ENCODE data around the gene DEXI. TPM values are rescaled to one million over a fixed set of nuclear protein-coding genes. Genes with fewer than 3 reads are reported as not detected.

DEXI gene
- total and polyA plus RNA-seq, 10 donors = 14.9 to 81.5 (median 33.5) TPM

- Histone ChIP-seq H3K4me1 (peaks cover 6 to 27% (median 14%) of the 10 kb centered on the region in 6 donors), H3K36me3 (peaks cover 0 to 100% (median 52%) of the 10 kb centered on the region in 6 donors), H3K27ac (no peak overlapping the region), H3K27me3 (replicated peaks in 1 of 7) (no peaks in the 10 kb centered on the region), H3K9me3 (no peaks in the 10 kb centered on the region), H3K4me3 (no peak overlapping the region)
- intact Hi-C loops (cut with DNase I; ENCODE audit: low total_unique reads) = no loop called here
- no peak for TF ChIP-seq POLR2A (IDR thresholded peaks at IDR 0.05)
- no peak for TF ChIP-seq CTCF (IDR thresholded peaks at IDR 0.05 in 8 of 11, conservative IDR thresholded peaks at IDR 0.05 in 3 of 11)
- no peak for TF ChIP-seq POLR2AphosphoS5 (IDR thresholded peaks at IDR 0.05)
- 89 to 93% (median 92%) methylated on average over 14 of the region's 14 CpGs for WGBS, 5 donors
- no peak for DNase-seq
Observed at GRCh38 chr16:10978871-10979446, 36.7 kb upstream of the DEXI start.

- Histone ChIP-seq H3K9me3 (no peaks in the 10 kb centered on the region), H3K27ac (no peak overlapping the region), H3K4me3 (no peak overlapping the region), H3K27me3 (replicated peaks in 1 of 7) (no peaks in the 10 kb centered on the region), H3K4me1 (peaks cover 5 to 22% (median 13%) of the 10 kb centered on the region in 6 donors), H3K36me3 (peaks cover 0 to 100% (median 56%) of the 10 kb centered on the region in 6 donors)
- no peak for DNase-seq
- 90 to 99% (median 95%) methylated on average over 6 of the region's 6 CpGs for WGBS, 5 donors
- TF ChIP-seq CTCF (IDR thresholded peaks at IDR 0.05 in 8 of 11, conservative IDR thresholded peaks at IDR 0.05 in 3 of 11) = no peak
- TF ChIP-seq POLR2AphosphoS5 (IDR thresholded peaks at IDR 0.05) = no peak
- TF ChIP-seq POLR2A (IDR thresholded peaks at IDR 0.05) = no peak
- intact Hi-C loops (cut with DNase I; ENCODE audit: low total_unique reads) = no loop called here
Observed at GRCh38 chr16:10978124-10978523, 35.9 kb upstream of the DEXI start.

- Histone ChIP-seq H3K9me3 (no peaks in the 10 kb centered on the region), H3K4me1 (peaks cover 0 to 20% (median under 1%) of the 10 kb centered on the region in 6 donors), H3K27me3 (replicated peaks in 1 of 7) (no peaks in the 10 kb centered on the region), H3K27ac (no peak overlapping the region), H3K36me3 (peaks cover 0 to 100% (median 66%) of the 10 kb centered on the region in 6 donors), H3K4me3 (no peak overlapping the region)
- WGBS, 5 donors = 83 to 96% (median 92%) methylated on average over 3 of the region's 3 CpGs
- no peak for DNase-seq
- intact Hi-C loops (cut with DNase I; ENCODE audit: low total_unique reads) = no loop called here
- TF ChIP-seq POLR2AphosphoS5 (IDR thresholded peaks at IDR 0.05) (no peak), POLR2A (IDR thresholded peaks at IDR 0.05) (no peak), CTCF (IDR thresholded peaks at IDR 0.05 in 8 of 11, conservative IDR thresholded peaks at IDR 0.05 in 3 of 11) (no peak)
Observed at GRCh38 chr16:10976634-10977033, 34.4 kb upstream of the DEXI start.

GRCh38 chr16:10972819-10973464, 30.7 kb upstream of the DEXI start:
- Histone ChIP-seq H3K27me3 (replicated peaks in 1 of 7) (no peaks in the 10 kb centered on the region), H3K27ac (no peak overlapping the region), H3K4me3 (no peak overlapping the region), H3K36me3 (peaks cover 0 to 100% (median 61%) of the 10 kb centered on the region in 6 donors), H3K4me1 (peaks cover 0 to 32% (median 4%) of the 10 kb centered on the region in 6 donors), H3K9me3 (no peaks in the 10 kb centered on the region)
- DNase-seq = no peak
- 81 to 93% (median 88%) methylated on average over 12 of the region's 12 CpGs for WGBS, 5 donors
- TF ChIP-seq CTCF (IDR thresholded peaks at IDR 0.05 in 8 of 11, conservative IDR thresholded peaks at IDR 0.05 in 3 of 11) = no peak
- no peak for TF ChIP-seq POLR2AphosphoS5 (IDR thresholded peaks at IDR 0.05)
- no peak for TF ChIP-seq POLR2A (IDR thresholded peaks at IDR 0.05)
- intact Hi-C loops (cut with DNase I; ENCODE audit: low total_unique reads) = no loop called here

All from spleen (tissue), 11 donors.